Measurements from ENCODE around the gene IL25.
"Not testable (repeated sequence)": the region's sequence is repeated elsewhere in the genome, so short reads cannot be mapped to it uniquely, and the experiment has no call there.

IL25 gene

DNA sequence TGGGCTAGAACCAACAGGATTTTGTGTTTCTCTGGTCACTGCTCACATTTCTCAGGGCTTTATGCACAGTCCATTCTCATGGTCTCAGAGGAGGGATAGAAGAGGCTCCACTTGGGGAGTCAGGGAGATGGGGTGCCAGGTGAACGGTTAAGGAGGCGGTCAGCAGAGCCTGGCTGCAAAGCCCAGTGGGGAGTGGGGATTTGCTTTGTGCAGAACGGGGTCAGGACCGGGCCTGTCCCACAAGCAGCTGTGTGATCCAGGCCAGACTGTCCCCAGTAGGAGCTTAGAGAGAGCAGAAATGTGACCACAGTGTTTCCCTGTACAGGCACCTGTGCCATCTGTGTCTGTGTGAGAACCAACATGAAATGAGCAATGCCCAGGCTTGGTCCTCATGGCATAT lies 8.4 kb downstream of the IL25 start:
- TF ChIP-seq, protein P1, sequence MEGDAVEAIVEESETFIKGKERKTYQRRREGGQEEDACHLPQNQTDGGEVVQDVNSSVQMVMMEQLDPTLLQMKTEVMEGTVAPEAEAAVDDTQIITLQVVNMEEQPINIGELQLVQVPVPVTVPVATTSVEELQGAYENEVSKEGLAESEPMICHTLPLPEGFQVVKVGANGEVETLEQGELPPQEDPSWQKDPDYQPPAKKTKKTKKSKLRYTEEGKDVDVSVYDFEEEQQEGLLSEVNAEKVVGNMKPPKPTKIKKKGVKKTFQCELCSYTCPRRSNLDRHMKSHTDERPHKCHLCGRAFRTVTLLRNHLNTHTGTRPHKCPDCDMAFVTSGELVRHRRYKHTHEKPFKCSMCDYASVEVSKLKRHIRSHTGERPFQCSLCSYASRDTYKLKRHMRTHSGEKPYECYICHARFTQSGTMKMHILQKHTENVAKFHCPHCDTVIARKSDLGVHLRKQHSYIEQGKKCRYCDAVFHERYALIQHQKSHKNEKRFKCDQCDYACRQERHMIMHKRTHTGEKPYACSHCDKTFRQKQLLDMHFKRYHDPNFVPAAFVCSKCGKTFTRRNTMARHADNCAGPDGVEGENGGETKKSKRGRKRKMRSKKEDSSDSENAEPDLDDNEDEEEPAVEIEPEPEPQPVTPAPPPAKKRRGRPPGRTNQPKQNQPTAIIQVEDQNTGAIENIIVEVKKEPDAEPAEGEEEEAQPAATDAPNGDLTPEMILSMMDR (IDR thresholded peaks at IDR 0.05; ENCODE audit: low read depth, low read length) = no peak
- H3K4me3 ChIP-seq (ENCODE audit: low read depth, low read length) = no peak overlapping the region

DNA sequence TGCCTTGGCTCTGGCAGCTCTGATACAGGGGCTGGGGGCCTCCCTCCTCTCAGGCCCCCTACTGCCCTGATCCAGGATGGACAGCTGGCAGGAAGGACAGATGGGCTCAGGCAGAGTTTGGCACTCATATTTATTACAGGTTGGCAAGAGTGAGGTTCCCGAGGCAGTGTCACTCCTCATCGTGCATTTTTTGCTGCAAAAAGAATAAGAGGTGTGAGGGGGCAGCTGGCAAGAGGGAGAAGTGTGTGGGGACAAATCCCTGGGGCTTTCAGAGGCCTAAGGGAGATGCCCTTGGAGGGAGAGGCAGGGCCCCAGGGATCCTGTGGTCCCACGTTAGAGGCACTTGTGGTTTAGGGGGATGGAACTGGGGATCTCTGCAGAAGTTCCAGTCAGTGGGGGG lies 9.3 kb downstream of the IL25 start:
- TF ChIP-seq, protein P1 (IDR thresholded peaks at IDR 0.05; ENCODE audit: low read depth, low read length) = no peak
- no peak overlapping the region for H3K4me3 ChIP-seq (ENCODE audit: low read depth, low read length)

DNA sequence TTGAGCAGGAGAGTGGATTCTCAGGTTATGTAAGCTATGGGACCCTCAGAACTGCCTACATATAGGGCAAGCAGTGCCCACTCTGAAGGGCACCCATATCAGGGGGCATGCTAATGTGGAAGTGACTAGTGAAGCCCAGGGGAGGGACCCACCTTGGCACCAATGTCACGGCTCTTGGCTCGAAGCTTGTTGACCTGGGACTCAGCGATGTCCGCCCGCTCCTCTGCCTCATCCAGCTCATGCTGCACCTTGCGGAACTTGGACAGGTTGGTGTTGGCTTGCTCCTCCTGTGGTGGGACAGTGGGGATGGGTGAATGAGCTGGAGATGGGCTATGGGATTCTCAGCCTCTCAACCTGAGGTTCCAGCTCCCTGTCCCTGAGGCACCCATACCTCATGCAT lies 9.7 kb downstream of the IL25 start:
- no peak overlapping the region for H3K4me3 ChIP-seq (ENCODE audit: low read depth, low read length)
- TF ChIP-seq, protein P1 (IDR thresholded peaks at IDR 0.05; ENCODE audit: low read depth, low read length) = no peak

DNA sequence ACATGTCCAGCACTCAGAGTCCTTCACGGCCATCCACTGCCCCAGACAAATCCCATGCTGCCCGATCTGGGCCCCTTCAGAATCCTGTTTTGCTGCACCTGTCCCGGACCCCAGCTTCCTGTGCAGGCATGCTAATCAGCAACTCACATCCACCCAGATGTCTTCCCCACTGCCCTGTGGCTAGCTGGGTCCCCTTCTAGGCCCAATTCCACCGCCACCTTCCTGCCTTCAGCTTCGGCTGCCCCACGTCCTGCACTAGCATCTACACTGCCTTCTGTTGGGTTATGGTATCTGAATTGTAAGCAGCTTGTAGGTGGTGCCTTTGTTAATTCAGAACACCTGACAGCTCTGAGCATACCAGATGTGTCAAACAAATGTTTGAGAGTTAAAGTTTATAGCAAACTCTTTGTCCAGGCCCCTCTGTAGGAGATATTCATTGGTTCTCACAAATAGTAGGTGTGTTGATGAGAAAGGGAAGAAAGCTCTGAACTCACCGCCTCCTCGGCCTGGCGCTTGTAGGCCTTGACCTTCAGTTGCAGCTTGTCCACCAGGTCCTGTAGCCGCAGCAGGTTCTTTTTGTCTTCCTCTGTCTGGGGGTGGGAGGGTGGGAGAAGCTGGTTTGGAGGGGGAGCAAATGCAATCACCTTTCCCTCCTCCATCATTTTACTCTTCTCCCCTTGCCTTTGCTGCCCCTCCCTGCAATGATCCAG lies 10.3 kb downstream of the IL25 start:
- no peak overlapping the region for H3K4me3 ChIP-seq (ENCODE audit: low read depth, low read length)
- TF ChIP-seq, protein P1 (IDR thresholded peaks at IDR 0.05; ENCODE audit: low read depth, low read length) = no peak

DNA sequence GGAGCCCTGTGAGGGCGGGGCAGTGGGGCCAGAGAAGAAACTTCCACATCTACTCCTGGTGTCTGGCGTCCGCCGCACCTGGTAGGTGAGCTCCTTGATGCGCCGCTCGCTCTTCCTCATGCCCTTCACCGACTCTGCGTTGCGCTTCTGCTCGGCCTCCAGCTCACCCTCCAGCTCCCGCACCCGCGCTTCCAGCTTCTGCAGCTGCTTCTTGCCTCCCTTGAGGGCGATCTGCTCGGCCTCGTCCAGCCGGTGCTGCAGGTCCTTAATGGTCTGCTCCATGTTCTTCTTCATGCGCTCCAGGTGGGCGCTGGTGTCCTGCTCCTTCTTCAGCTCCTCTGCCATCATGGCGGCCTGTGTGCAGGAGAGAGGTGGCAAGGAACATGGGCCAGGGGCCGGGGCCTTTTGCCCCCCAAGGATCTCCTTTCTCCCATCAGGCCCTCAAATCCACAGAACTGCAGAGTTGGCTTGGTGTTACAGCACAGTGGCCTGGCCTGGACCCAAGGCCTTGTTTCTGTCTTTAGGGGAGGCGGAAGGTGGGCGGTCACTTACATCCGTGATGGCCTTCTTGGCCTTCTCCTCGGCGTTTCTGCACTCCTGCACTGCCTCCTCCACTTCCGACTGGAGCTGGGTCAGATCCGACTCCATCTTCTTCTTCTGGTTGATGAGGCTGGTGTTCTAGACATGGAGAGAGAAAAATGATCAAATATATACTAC lies 11.9 kb downstream of the IL25 start:
- TF ChIP-seq, protein P1 (IDR thresholded peaks at IDR 0.05; ENCODE audit: low read depth, low read length) = no peak
- H3K4me3 ChIP-seq (ENCODE audit: low read depth, low read length) = no peak overlapping the region

DNA sequence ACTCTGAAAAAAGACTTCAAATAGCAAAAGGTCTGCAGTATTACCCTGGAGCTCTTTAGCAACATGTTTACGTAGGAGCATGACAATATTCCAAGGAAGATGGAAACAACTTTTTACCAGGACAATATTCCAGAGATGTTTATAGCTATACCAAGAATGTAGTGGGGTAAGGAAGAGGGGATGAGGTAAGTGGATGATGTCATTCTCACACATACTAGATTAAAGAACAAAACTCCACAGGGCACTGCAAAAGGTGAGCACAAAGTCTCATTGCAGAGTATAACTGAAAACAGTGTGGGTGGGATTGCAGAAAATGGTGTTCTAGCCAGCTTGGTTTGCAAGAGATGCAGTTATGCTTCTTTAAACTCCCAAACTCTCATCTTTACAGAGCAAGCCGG lies 12.6 kb downstream of the IL25 start:
- no peak overlapping the region for H3K4me3 ChIP-seq (ENCODE audit: low read depth, low read length)
- TF ChIP-seq, protein P1 (IDR thresholded peaks at IDR 0.05; ENCODE audit: low read depth, low read length) = no peak

DNA sequence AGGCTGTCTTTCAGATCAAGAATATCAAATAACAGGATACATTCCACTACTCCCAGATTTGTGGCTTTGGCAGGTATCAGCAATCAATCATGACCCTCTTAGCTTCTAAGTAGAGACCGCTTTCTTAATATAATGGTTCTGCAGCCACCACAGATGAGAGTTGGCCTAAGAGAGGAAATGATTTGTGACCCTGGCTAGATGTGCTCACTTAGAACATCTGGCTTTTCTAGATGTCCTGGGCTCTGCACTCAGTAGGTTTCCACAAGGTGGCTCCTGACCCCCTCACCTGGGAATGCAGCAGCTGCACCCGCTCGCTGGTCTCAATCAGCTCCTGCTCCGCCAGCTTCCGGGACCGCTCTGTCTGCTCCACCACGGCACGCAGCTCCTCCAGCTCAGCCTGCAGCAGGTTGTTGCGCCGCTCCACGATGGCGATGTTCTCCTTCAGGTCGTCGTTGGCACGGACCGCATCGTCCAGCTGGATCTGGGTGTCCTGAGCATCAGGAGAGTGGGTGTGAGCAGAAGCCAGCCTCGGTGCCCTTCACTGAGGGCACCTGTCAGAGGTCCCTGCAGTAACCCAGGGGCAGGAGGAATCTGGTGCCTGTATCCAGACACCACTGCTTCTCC lies 13.1 kb downstream of the IL25 start:
- H3K4me3 ChIP-seq (ENCODE audit: low read depth, low read length) = no peak overlapping the region
- TF ChIP-seq, protein P1 (IDR thresholded peaks at IDR 0.05; ENCODE audit: low read depth, low read length) = no peak

DNA sequence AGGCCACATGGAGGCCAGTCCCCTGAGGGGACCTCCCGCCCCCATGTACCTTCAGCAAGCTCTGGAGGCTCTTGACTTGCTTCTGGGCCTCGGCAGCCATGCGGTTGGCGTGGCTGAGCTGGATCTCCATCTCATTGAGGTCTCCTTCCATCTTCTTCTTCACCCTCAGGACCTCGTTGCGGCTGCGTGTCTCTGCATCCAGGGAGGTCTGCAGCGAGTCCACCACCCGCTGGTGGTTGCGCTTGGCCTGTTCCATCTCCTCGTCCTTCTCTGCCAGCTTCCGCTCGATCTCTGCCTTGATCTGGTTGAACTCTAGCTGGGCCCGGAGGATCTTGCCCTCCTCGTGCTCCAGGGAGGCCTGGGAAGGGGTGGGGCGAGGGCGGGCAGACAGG lies 13.7 kb downstream of the IL25 start:
- not testable (repeated sequence) for H3K4me3 ChIP-seq (ENCODE audit: low read depth, low read length)

All from WI38 (cell line).